IMR-90 (cell line): ENCODE measurements around the gene SORCS1. TPM values are rescaled to one million over a fixed set of nuclear protein-coding genes. Genes with fewer than 3 reads are reported as not detected.

Experiments
- ATAC-seq: fragments of 200-7000 bp; cut with Tn5 transposase; 2 replicates; pipeline ENCODE4 v1.9.1; 2020; ENCODE audit warnings: low read depth, mild to moderate bottlenecking, moderate library complexity
- BruUV-seq: library from RNA; stranded (reverse); fragments of 400-500 nt; replicated peaks from 2 replicates; lab custom pipeline; 2021; lab: Mats Ljungman, UMichigan
- CTCF ChIA-PET: fragments of 300-600 bp; formaldehyde crosslinking; extraction: SDS; loops from one replicate; lab custom pipeline; 2021; ENCODE audit warnings: antibody characterized with exemption; lab: Yijun Ruan, JAX
- POLR2A ChIA-PET: fragments of 300-600 bp; sonication (Branson Sonifier 250); formaldehyde crosslinking; loops from one replicate; lab custom pipeline; 2022; ENCODE audit warnings: antibody characterized with exemption; ENCODE audit not compliant: unreplicated experiment; lab: Charles Lee
- DNase-seq: peaks from one replicate; pipeline ENCODE4 v3.0.0; 2013
- H2AFZ ChIP-seq: replicated peaks from 2 replicates; pipeline ENCODE3; 2013; ENCODE audit warnings: low read length, mild to moderate bottlenecking; ENCODE audit not compliant: poor library complexity
- H2AK5ac ChIP-seq: 2 replicates; pipeline ENCODE4 v1.6.1; 2013; ENCODE audit warnings: low read depth, low read length, inconsistent platforms
- H2AK9ac ChIP-seq: replicated peaks from 2 replicates; pipeline ENCODE3; 2013; ENCODE audit warnings: mild to moderate bottlenecking, low read depth, low read length, moderate library complexity; ENCODE audit not compliant: poor library complexity
- H2BK120ac ChIP-seq: 2 replicates; pipeline ENCODE4 v1.6.1; 2013; ENCODE audit warnings: low read depth, low read length, inconsistent platforms
- H2BK15ac ChIP-seq: 3 replicates; pipeline ENCODE4 v1.6.1; 2013; ENCODE audit warnings: low read depth, low read length, inconsistent platforms
- H2BK20ac ChIP-seq: 2 replicates; pipeline ENCODE4 v1.6.1; 2013; ENCODE audit warnings: low read depth, mild to moderate bottlenecking, inconsistent platforms, low read length, moderate library complexity
- H2BK5ac ChIP-seq: 2 replicates; pipeline ENCODE4 v1.6.1; 2013; ENCODE audit warnings: mild to moderate bottlenecking, low read depth, low read length, inconsistent platforms; ENCODE audit not compliant: poor library complexity, severe bottlenecking
- H3K14ac ChIP-seq: replicated peaks from 2 replicates; pipeline ENCODE4 v1.6.1; 2013; ENCODE audit warnings: low read depth, low read length, inconsistent platforms
- H3K18ac ChIP-seq: 2 replicates; pipeline ENCODE4 v1.6.1; 2013; ENCODE audit warnings: low read depth, low read length, control low read depth
- H3K23ac ChIP-seq: 2 replicates; pipeline ENCODE4 v1.6.1; 2013; ENCODE audit warnings: low read depth, low read length, inconsistent platforms
- H3K27ac ChIP-seq: 2 replicates; pipeline ENCODE4 v1.5.1; 2013; ENCODE audit warnings: mild to moderate bottlenecking, control low read depth, low read length; ENCODE audit not compliant: insufficient read depth
- H3K27me3 ChIP-seq: 2 replicates; pipeline ENCODE4 v1.6.1; 2013; ENCODE audit warnings: low read length; ENCODE audit not compliant: control insufficient read depth, insufficient read depth
- H3K36me3 ChIP-seq: 2 replicates; pipeline ENCODE4 v1.6.1; 2013; ENCODE audit warnings: low read length, mixed read lengths; ENCODE audit not compliant: control insufficient read depth, insufficient read depth
- H3K4ac ChIP-seq: 2 replicates; pipeline ENCODE4 v1.6.1; 2013; ENCODE audit warnings: low read depth, low read length, inconsistent platforms
- H3K4me1 ChIP-seq: 2 replicates; pipeline ENCODE4 v1.6.1; 2013; ENCODE audit warnings: low read length, mixed read lengths; ENCODE audit not compliant: control insufficient read depth, insufficient read depth
- H3K4me2 ChIP-seq: 2 replicates; pipeline ENCODE4 v1.6.1; 2013; ENCODE audit warnings: low read depth, mild to moderate bottlenecking, control low read depth, low read length, moderate library complexity
- H3K4me3 ChIP-seq: 2 replicates; pipeline ENCODE4 v1.5.1; 2013; ENCODE audit warnings: low read depth, mild to moderate bottlenecking, control low read depth, low read length, moderate library complexity; ENCODE audit not compliant: insufficient read depth
- H3K56ac ChIP-seq: 2 replicates; pipeline ENCODE4 v1.6.1; 2013; ENCODE audit warnings: low read length, inconsistent platforms; ENCODE audit not compliant: insufficient read depth; ENCODE audit errors: extremely low read depth
- H3K79me1 ChIP-seq, 2 experiments: 2 replicates each; pipeline ENCODE4 v1.6.1; 2013; ENCODE audit warnings: low read length in 2 of 2, inconsistent platforms in 1 of 2, low read depth in 1 of 2
- H3K9ac ChIP-seq: 2 replicates; pipeline ENCODE4 v1.6.1; 2013; ENCODE audit warnings: low read depth, low read length, control low read depth
- H3K9me1 ChIP-seq: 2 replicates; pipeline ENCODE4 v1.6.1; 2013; ENCODE audit warnings: low read length, inconsistent platforms; ENCODE audit not compliant: insufficient read depth
- H3K9me3 ChIP-seq: 2 replicates; pipeline ENCODE4 v1.6.1; 2013; ENCODE audit warnings: low read length; ENCODE audit not compliant: control insufficient read depth, insufficient read depth
- H4K20me1 ChIP-seq: 2 replicates; pipeline ENCODE4 v1.6.1; 2013; ENCODE audit warnings: low read length, inconsistent platforms; ENCODE audit not compliant: insufficient read depth
- H4K5ac ChIP-seq: 2 replicates; pipeline ENCODE4 v1.6.1; 2013; ENCODE audit warnings: mild to moderate bottlenecking, low read depth, low read length, control low read depth
- H4K8ac ChIP-seq, 2 experiments: 2 replicates each; pipeline ENCODE4 v1.6.1; 2013; ENCODE audit warnings: low read depth in 2 of 2, low read length in 2 of 2, control low read depth in 1 of 2, inconsistent platforms in 1 of 2
- H4K91ac ChIP-seq: 2 replicates; pipeline ENCODE4 v1.6.1; 2013; ENCODE audit warnings: low read depth, low read length, inconsistent platforms; ENCODE audit not compliant: insufficient read depth
- BHLHE40 ChIP-seq: fragments of 150-350 bp; IDR thresholded peaks from 2 replicates; pipeline ENCODE4 v1.6.1; 2016; ENCODE audit warnings: mild to moderate bottlenecking, low read depth, low read length
- CEBPB ChIP-seq: IDR thresholded peaks from 2 replicates; pipeline ENCODE4 v1.6.1; 2012; ENCODE audit warnings: low read depth, low read length, improper control_type of control experiment
- FOS ChIP-seq: fragments of 150-350 bp; IDR thresholded peaks from 2 replicates; pipeline ENCODE4 v1.6.1; 2016; ENCODE audit warnings: low read depth, low read length
- MAFK ChIP-seq: IDR thresholded peaks from 2 replicates; pipeline ENCODE4 v1.6.1; 2012; ENCODE audit warnings: low read depth, low read length, improper control_type of control experiment
- MAZ ChIP-seq: IDR thresholded peaks from 2 replicates; pipeline ENCODE4 v1.6.1; 2012; ENCODE audit warnings: low read depth, mild to moderate bottlenecking, low read length, improper control_type of control experiment, moderate library complexity, borderline replicate concordance
- MXI1 ChIP-seq: IDR thresholded peaks from 2 replicates; pipeline ENCODE4 v1.6.1; 2012; ENCODE audit warnings: low read depth, mild to moderate bottlenecking, low read length, moderate library complexity, borderline replicate concordance
- NFE2L2 ChIP-seq: fragments of 150-350 bp; IDR thresholded peaks from 2 replicates; pipeline ENCODE4 v1.6.1; 2016; ENCODE audit warnings: low read depth, mild to moderate bottlenecking, low read length
- POLR2A ChIP-seq: IDR thresholded peaks from 2 replicates; pipeline ENCODE4 v1.6.1; 2012; ENCODE audit warnings: mild to moderate bottlenecking, low read depth, low read length
- RAD21 ChIP-seq: IDR thresholded peaks from 2 replicates; pipeline ENCODE4 v1.6.1; 2012; ENCODE audit warnings: low read length, improper control_type of control experiment
- RFX5 ChIP-seq: IDR thresholded peaks from 2 replicates; pipeline ENCODE4 v1.8.0; 2012; ENCODE audit warnings: low read depth, mild to moderate bottlenecking, low read length, moderate library complexity
- SMC3 ChIP-seq: fragments of 150-350 bp; IDR thresholded peaks from 2 replicates; pipeline ENCODE4 v1.6.1; 2016; ENCODE audit warnings: low read depth, mild to moderate bottlenecking, antibody characterized with exemption, low read length, moderate library complexity
- WGBS, 2 experiments: methylation state at CpG; one replicate each; pipeline versions ENCODE4 v1.1.5 to v1.1.7; 2013; ENCODE audit warnings: missing lambda C conversion rate in 2 of 2; ENCODE audit not compliant: insufficient read length in 1 of 2; ENCODE audit errors: extremely low coverage in 2 of 2; 5-methylcytosine and 5-hydroxymethylcytosine counted together
- dilution Hi-C: fragments of 300-500 bp; cut with HindIII; formaldehyde crosslinking; loops from one replicate; pipeline ENCODE4 v1.14.3; 2018; ENCODE audit warnings: low sequenced_read_pairs; ENCODE audit not compliant: unreplicated experiment
- in situ Hi-C: fragments of 300-500 bp; cut with MboI; formaldehyde crosslinking; loops from 3 replicates; pipeline ENCODE4 v1.14.3; 2019; ENCODE audit warnings: low sequenced_read_pairs, inconsistent platforms, mixed read lengths
- intact Hi-C: fragments of 100-400 bp; cut with micrococcal nuclease; formaldehyde crosslinking; loops from 2 replicates; pipeline ENCODE4 v1.10.0; 2022
- polyA plus RNA-seq, 3 experiments: library from polyadenylated mRNA; depleted of rRNA; stranded (reverse); fragments of >200 nt; gene quantifications; 2 replicates each; pipeline ENCODE4 v1.2.3, GENCODE V29; 2012; ENCODE audit warnings: low replicate concordance in 1 of 3
- total RNA-seq: library from RNA; depleted of rRNA; stranded (reverse); fragments of >200 nt; gene quantifications from 2 replicates; pipeline ENCODE4 v1.2.3, GENCODE V29; 2012
- TF ChIP-seq, protein P1 (sequence below): fragments of 150-350 bp; IDR thresholded peaks from 2 replicates; pipeline ENCODE4 v1.6.1; 2016; ENCODE audit warnings: low read depth, mild to moderate bottlenecking, low read length, moderate library complexity, borderline replicate concordance
- TF ChIP-seq, protein P2 (sequence below): conservative IDR thresholded peaks from 2 replicates; pipeline ENCODE4 v1.5.1; 2012; ENCODE audit warnings: mild to moderate bottlenecking, low read depth, low read length, improper control_type of control experiment
- TF ChIP-seq, protein P3 (sequence below): fragments of 150-350 bp; IDR thresholded peaks from 2 replicates; pipeline ENCODE4 v1.6.1; 2017; ENCODE audit warnings: mild to moderate bottlenecking, antibody characterized with exemption, low read length, low read depth

SORCS1 gene
- total and polyA plus RNA-seq, 2 of the 4 experiments (the other 2 are of a cell fraction) = under 0.01 TPM; not detected in 1

DNA sequence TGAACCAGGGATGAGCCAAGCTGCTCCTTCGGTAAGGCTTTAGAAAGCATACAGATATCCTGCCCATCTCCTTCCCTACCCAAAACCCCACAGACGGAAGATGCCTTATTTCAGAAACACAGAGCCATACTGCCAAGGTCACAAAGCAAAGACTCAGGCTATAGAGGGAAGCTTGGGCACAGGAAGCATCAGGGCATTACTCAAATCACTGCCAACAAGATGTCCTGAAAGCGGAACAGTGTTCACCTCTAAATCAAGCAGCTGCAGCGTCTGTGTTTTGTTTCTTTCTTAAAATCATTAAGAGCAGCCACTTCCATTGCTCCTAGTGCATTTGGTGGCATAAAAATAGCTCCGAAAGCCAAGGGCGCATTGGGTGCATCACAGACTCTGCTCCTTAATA lies 307.3 kb downstream of the SORCS1 start:
- Histone ChIP-seq H3K4ac (no peak overlapping the region), H3K14ac (no peak overlapping the region), H3K9me1 (no peaks in the 10 kb centered on the region), H3K9me3 (peaks cover 8% of the 10 kb centered on the region), H3K23ac (no peak overlapping the region), H3K27me3 (no peaks in the 10 kb centered on the region), H2BK5ac (no peak overlapping the region), H4K91ac (no peak overlapping the region), H3K4me1 (no peaks in the 10 kb centered on the region), H2AK9ac (no peak overlapping the region), H3K56ac (no peak overlapping the region), H3K18ac (no peak overlapping the region), H3K36me3 (no peaks in the 10 kb centered on the region), H4K8ac (no peak overlapping the region), H2BK20ac (no peak overlapping the region), H3K4me2 (no peak overlapping the region), H3K9ac (no peak overlapping the region), H3K27ac (no peak overlapping the region), H2BK15ac (no peak overlapping the region), H2BK120ac (no peak overlapping the region), H3K79me1 (no peaks in the 10 kb centered on the region), H2AFZ (no peak overlapping the region), H2AK5ac (no peak overlapping the region), H4K20me1 (no peaks in the 10 kb centered on the region), H3K4me3 (no peak overlapping the region), H4K5ac (no peak overlapping the region)
- DNase-seq (no peak), ATAC-seq (no peak)
- in situ Hi-C loops (no loop called here), dilution Hi-C loops (no loop called here), intact Hi-C loops (no loop called here)
- POLR2A ChIA-PET = no interaction called here
- WGBS, 2 experiments = no CpG with 5 or more reads among the region's 6 CpGs
- BruUV-seq = no TSS peak
- CTCF ChIA-PET = no interaction called here
- TF ChIP-seq SMC3 (no peak), RAD21 (no peak), CEBPB (no peak), BHLHE40 (no peak), MAFK (no peak), RFX5 (no peak), MAZ (no peak), POLR2A (no peak), MXI1 (no peak), NFE2L2 (no peak), FOS (no peak)
- TF ChIP-seq, protein P1, sequence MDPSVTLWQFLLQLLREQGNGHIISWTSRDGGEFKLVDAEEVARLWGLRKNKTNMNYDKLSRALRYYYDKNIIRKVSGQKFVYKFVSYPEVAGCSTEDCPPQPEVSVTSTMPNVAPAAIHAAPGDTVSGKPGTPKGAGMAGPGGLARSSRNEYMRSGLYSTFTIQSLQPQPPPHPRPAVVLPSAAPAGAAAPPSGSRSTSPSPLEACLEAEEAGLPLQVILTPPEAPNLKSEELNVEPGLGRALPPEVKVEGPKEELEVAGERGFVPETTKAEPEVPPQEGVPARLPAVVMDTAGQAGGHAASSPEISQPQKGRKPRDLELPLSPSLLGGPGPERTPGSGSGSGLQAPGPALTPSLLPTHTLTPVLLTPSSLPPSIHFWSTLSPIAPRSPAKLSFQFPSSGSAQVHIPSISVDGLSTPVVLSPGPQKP = no peak
- TF ChIP-seq, protein P2, sequence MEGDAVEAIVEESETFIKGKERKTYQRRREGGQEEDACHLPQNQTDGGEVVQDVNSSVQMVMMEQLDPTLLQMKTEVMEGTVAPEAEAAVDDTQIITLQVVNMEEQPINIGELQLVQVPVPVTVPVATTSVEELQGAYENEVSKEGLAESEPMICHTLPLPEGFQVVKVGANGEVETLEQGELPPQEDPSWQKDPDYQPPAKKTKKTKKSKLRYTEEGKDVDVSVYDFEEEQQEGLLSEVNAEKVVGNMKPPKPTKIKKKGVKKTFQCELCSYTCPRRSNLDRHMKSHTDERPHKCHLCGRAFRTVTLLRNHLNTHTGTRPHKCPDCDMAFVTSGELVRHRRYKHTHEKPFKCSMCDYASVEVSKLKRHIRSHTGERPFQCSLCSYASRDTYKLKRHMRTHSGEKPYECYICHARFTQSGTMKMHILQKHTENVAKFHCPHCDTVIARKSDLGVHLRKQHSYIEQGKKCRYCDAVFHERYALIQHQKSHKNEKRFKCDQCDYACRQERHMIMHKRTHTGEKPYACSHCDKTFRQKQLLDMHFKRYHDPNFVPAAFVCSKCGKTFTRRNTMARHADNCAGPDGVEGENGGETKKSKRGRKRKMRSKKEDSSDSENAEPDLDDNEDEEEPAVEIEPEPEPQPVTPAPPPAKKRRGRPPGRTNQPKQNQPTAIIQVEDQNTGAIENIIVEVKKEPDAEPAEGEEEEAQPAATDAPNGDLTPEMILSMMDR = no peak
- TF ChIP-seq, protein P3, sequence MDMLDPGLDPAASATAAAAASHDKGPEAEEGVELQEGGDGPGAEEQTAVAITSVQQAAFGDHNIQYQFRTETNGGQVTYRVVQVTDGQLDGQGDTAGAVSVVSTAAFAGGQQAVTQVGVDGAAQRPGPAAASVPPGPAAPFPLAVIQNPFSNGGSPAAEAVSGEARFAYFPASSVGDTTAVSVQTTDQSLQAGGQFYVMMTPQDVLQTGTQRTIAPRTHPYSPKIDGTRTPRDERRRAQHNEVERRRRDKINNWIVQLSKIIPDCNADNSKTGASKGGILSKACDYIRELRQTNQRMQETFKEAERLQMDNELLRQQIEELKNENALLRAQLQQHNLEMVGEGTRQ = no peak
